Thyroid gland (tissue), 4 donors: ENCODE results near the gene ASCL2.

Source experiments
- CTCF ChIP-seq, 6 experiments: fragments of 200-600 bp in 3 of 6; fragments of 450-650 bp in 3 of 6; sonication (generic) in 3 of 6; IDR thresholded peaks; one replicate each; pipeline ENCODE4 v1.5.1; 2016 to 2019; ENCODE audit warnings: antibody characterized with exemption in 6 of 6, mild to moderate bottlenecking in 2 of 6, inconsistent platforms in 1 of 6, moderate library complexity in 1 of 6
- POLR2A ChIP-seq, 2 donors: fragments of 450-650 bp; IDR thresholded peaks; one replicate each; pipeline ENCODE4 v1.6.1; 2017; ENCODE audit warnings: antibody characterized with exemption in 2 of 2, mild to moderate bottlenecking in 2 of 2, moderate library complexity in 1 of 2

GRCh38 chr11:2223153-2223794 is 47.1 kb downstream of the ASCL2 start:
- no peak for TF ChIP-seq CTCF (IDR thresholded peaks at IDR 0.05)
- no peak for TF ChIP-seq POLR2A (IDR thresholded peaks at IDR 0.05)
